HG02943 (cell line): ENCODE results near the gene HDAC4.
A peak's percentile ranks its signal among the peaks of the same experiment; 100 is the strongest.

Experiments
- ATAC-seq: cut with Tn5 transposase; IDR thresholded peaks from one replicate; pipeline ENCODE4 v1.9.1; 2021; ENCODE audit warnings: mild to moderate bottlenecking, low read depth, moderate library complexity; ENCODE audit not compliant: unreplicated experiment

Gene HDAC4

DNA sequence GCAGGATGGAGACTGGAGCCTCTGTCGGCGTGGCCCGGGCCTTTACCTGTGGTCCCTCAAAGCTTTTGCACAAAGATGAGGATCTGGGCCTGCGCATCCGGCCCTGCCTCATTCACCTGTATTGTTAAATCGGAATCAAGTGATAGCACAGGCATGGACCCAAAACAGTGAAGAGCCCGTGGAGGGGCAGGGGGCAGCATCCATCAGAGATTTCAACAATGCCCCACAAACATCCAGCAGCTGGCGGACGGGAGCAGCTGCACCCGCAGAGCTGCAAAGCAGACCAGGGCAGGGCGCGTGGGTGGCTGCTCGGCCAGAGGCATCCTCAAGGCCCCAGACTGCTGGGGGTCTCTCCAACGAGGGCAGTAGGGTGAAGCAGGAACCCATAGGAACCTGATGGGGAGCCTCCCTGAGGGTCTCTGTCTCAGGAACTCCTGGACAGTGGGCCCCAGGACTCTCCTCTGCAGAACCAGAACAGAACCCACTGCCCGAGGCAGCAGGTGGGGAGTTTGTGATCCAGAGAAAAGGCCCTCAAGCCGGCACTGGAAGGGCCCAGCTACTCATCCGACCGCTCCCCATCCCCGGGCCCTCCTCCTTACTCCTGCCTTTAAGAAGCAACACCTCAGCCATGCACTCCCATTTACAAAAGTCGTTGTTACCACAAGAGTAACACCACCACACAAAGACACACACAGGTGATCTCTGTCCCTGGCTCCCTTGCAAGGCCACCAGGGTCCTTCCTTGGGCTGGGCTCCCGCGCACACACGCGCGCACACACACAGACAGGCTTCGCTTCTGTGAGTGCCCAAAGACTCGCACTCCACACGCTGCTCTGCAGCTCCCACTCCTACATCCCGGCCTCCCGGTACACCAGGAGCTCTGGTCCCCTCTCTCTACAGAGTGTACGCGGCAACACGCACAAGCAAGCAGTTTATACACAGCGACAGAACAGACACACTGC, 28.8 kb downstream of the HDAC4 start:
- no peak for ATAC-seq

GRCh38 chr2:239370876-239371725, 29.7 kb downstream of the HDAC4 start:
- no peak for ATAC-seq

DNA sequence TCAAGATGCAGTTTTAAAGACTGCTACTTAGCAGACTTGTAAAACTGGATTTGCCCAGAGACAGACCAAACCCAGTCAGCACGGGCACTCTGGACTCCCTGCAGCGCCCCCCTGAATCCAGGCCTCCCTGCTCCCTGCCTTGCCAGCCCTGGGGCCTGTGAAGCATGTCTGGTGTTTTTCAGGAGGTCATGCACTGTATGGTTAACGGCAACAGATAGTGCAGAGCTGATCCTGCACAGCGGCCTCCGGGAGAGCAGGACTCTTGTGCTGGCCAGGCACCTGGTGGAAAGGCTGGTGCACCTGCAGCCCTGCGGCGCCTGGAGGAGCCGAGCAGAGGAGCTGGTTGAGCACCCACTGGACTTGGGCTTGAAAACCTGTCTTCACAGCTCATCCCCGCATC, 30.4 kb downstream of the HDAC4 start:
- no peak for ATAC-seq

GRCh38 chr2:239369631-239370161, 31.1 kb downstream of the HDAC4 start:
- ATAC-seq, result peak; percentile 90

DNA sequence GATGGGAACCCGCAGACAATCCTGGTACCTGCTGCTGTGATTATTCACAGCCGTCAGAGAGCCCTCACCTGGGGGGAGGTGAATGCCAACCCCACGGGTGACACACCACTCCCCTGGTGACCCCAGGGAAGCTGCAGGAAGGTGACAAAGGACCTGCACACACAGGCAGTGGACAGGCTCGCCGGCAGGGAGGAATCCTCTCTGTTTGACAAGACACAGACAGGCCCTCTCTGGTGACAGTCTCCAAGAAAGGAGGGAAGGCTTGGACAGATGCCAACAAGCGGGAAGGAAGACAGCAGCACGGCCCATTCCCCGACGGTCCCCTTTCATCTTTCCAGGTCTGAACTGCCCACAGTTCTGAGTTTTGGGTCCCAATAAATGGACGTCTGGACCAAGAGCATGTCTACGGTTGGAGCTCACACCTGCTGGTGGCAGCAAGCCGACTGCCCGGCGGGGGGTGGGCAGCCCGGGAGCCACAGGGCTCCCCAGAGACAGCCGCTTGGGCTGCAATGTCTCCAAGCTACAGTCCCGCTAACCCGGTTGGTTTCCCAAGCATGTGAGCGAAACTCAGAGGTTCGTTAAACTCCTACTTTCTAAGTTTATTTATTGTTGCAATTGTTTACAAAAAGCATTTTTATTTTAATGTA, 31.8 kb downstream of the HDAC4 start:
- peak; percentile 26 for ATAC-seq

DNA sequence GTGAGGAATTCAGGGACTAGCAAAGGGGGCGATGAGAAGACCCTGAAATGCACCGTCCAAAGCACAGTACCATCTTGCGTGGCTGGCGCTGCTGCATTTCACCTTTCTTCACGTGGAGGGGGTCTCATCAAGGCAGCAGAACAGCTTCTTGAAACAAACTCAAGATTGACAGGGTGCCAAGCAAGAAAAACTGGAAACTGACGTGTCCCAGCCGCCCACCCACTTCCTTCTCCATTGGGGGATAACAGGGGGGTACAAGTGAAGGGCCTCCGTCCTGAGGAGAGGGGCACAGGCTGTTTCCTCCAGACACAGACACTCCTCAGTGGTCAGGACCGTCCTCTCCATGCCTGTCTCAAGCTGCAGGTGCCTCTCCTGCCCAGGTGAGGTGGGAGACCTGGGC, 32.5 kb downstream of the HDAC4 start:
- no peak for ATAC-seq

GRCh38 chr2:239366740-239367139, 34.1 kb downstream of the HDAC4 start:
- no peak for ATAC-seq

DNA sequence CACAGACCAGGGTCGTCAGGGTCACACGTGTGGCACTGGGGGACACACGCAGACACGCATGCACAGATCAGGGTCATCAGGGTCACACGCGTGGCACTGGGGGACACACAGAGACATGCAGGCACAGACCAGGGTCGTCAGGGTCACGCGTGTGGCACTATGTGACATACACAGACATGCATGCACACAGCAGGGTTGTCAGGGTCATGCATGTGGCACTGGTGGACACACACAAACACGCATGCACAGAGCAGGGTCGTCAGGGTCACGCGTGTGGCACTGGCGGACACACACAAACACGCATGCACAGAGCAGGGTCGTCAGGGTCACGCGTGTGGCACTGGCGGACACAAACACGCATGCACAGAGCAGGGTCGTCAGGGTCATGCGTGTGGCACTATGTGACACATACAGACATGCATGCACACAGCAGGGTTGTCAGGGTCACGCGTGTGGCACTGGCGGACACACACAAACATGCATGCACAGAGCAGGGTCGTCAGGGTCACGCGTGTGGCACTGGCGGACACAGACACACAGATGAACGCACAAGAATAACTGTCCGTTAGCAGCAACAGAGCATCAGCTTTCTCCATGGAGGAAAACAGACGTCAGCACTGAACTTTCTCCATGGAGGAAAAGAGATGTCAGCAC, 34.9 kb downstream of the HDAC4 start:
- ATAC-seq, result no peak

DNA sequence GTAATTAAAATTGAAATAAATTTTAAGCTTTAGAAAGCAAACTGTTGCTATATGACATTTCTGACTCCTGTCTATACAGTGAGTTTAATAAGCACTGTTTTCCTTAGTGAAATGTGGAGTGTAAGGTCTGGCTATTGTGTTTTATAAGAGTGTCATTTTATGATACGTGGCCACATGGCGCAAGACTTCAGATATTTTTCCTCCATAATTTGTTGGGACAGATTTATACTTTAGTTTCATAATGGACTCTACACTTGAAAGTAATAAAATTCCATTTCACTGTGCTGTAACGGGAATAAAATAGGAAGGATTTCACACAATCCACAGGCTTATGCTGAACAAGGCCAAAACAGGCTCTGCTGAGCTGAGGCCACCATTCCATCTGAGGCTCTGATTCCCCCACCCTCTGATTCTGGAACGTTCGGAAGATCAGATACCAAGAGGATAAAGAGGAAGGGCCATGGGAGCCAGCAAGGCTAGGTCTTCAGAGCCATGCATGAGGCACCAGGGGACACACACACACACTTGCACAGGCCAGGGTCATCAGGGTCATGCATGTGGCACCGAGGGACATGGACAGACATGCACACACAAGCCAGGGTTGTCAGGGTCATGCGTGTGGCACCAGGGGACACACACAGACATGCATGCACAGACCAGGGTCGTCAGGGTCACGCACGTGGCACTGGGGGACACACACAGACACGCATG, 35.6 kb downstream of the HDAC4 start:
- ATAC-seq, result no peak

- ATAC-seq, result no peak
Measured at GRCh38 chr2:239363946-239364637, 36.7 kb downstream of the HDAC4 start.

- no peak for ATAC-seq
Measured at GRCh38 chr2:239362507-239362906, 38.3 kb downstream of the HDAC4 start.

DNA sequence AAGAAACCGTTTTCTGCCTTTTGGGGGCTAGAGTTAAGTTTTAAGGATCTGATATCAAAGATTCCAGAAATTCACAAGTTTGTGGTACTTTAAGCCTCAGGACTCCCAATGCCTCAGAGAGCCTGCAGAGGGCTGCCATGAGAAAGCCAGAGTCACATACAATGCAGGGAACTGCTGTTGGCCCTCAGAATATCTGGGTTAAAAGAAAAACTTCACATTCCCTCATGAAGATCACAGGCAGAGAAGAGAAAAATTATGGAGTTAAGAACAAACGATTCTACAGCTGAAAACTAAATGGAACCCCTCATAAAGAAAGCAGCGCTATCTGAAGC, 39.5 kb downstream of the HDAC4 start:
- no peak for ATAC-seq

DNA sequence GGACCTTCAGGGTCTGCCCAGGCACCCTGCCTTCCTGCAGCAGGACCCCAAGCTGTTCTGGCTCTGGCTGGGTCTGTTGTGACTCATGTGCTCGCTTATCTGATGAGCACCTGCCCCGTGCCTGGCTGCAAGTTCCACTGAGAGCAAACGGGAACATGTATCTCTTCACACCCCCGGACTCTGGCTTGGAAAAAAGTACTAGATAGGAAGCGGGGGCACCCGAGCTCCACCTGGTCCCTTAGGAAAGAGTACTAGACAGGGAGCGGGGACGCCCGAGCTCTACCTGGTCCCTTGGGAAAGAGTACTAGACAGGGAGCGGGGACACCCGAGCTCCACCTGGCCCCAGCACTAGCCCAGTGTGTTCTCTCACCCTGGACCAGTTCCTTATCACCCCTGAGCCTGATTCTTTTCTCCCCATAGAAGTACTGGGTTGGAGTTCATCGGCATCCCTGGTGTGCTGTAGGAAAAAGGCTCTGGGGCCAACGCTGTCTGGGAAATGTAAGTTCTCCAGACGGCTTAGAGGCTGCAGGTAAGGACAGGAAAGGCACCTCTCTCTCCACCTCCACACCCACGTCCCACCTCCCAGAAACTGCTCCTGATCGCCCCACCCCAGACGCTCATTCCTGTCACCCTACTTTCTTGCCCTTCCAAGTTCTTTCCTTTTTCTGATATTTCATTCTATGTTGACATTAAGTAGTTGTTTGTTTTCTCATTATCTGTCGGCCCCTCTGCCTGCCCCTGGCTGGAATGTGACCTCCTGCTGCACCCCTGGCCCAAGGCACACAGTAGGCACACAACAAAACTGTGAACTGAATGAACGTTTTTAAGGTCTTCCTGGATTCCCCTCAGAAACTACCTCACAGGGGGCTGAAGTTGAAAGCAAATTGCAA, 40.2 kb downstream of the HDAC4 start:
- ATAC-seq, result no peak

- no peak for ATAC-seq
Measured at GRCh38 chr2:239360008-239360407, 40.8 kb downstream of the HDAC4 start.

DNA sequence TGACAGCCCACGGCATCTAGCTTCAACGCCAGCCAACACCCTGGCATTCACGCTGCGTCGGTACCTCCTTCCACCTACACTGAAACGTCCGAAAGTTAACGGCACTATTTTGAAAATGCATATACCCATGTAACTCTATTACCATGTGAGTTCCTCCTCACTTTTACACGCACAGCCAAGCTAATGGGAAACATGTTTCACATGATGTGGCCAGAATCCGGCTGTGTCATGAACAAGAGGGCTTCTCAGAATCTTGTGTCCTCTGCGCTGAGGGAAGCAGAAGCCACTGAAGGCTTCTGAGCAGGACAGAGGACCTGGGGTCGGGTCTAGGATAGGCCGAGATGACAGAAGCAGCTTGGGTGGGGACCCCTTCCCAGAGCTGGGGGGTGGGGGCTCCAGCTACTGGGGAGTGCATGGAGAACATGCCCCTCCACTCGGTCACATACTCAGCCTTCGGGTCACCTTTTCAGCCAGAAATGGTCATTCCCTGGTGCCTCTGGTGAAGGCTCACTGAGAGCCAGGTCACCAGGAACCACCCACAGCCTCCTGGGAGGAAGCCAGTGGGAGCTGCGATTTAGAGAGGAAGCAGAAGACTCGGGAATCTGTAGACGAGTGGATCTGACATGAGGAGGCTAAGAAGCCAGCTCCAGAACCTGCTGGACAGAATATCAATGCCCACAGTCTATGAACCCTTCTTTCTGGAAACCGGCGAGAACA, 41.5 kb downstream of the HDAC4 start:
- no peak for ATAC-seq

GRCh38 chr2:239358062-239358754, 42.6 kb downstream of the HDAC4 start:
- ATAC-seq, result no peak

GRCh38 chr2:239355724-239356123, 45.1 kb downstream of the HDAC4 start:
- ATAC-seq, result no peak
